ENCODE data around the gene ABHD5. TPM values are rescaled to one million over a fixed set of nuclear protein-coding genes. Genes with fewer than 3 reads are reported as not detected.

Gene ABHD5
- total RNA-seq, 1 experiment from 2014 or later = 10.5 TPM

- H3K4me1 ChIP-seq (ENCODE audit: control insufficient read depth, insufficient read depth, low read length) = peaks cover 11% of the 10 kb centered on the region; the same call in 1 of the 2 replicates
- intact Hi-C loops (cut with micrococcal nuclease; ENCODE audit: unreplicated experiment) (no loop called here), in situ Hi-C loops (cut with HindIII; ENCODE audit: low pct_unique_long_range_greater_than_20kb, low sequenced_read_pairs) (no loop called here)
- BruUV-seq (replicated peaks) = no TSS peak
- no peak for DNase-seq (ENCODE audit: low read depth, low spot score)
- no peaks in the 10 kb centered on the region for H3K36me3 ChIP-seq (ENCODE audit: control insufficient read depth, insufficient read depth, low read length)
- TF ChIP-seq SIN3A (IDR thresholded peaks at IDR 0.05; ENCODE audit: borderline replicate concordance, insufficient read depth, low read depth, low read length) = no peak
- 0 out of 4 replicates have a peak, but pooled peaks of 1 of the 2 experiments have one; percentile 45 for TF ChIP-seq REST (IDR thresholded peaks at IDR 0.05; ENCODE audit: insufficient read depth in 1 of 2, low read depth in 2 of 2, low read length in 1 of 2)
- CTCF ChIA-PET = no interaction called here
- no peaks in the 10 kb centered on the region for H3K27me3 ChIP-seq (ENCODE audit: control insufficient read depth, insufficient read depth, low read length)
- H3K27ac ChIP-seq (ENCODE audit: low read length) = peak overlapping the region; percentile 51; the same call in 1 of the 2 replicates
- peak; percentile 83 for ATAC-seq
- POLR2A ChIA-PET = no interaction called here
- no peaks in the 10 kb centered on the region for H3K9me3 ChIP-seq (ENCODE audit: control insufficient read depth, insufficient read depth, low read depth, low read length)
- peak overlapping the region; percentile 76 to 77 for H3K4me3 ChIP-seq (ENCODE audit: low read depth in 2 of 2, low read length in 2 of 2)
These were observed 620 bp downstream of the ABHD5 start for GRCh38 chr3:43691120-43691995.

- POLR2A ChIA-PET = no interaction called here
- in situ Hi-C loops (cut with HindIII; ENCODE audit: low pct_unique_long_range_greater_than_20kb, low sequenced_read_pairs) (no loop called here), intact Hi-C loops (cut with micrococcal nuclease; ENCODE audit: unreplicated experiment) (no loop called here)
- Histone ChIP-seq H3K4me3 (ENCODE audit: low read depth in 2 of 2, low read length in 2 of 2) (peak overlapping the region; percentile 76 to 77), H3K4me1 (ENCODE audit: control insufficient read depth, insufficient read depth, low read length) (peaks cover 11% of the 10 kb centered on the region; the same call in 1 of the 2 replicates), H3K27ac (ENCODE audit: low read length) (peak overlapping the region; percentile 51; the same call in 1 of the 2 replicates), H3K36me3 (ENCODE audit: control insufficient read depth, insufficient read depth, low read length) (no peaks in the 10 kb centered on the region), H3K27me3 (ENCODE audit: control insufficient read depth, insufficient read depth, low read length) (no peaks in the 10 kb centered on the region), H3K9me3 (ENCODE audit: control insufficient read depth, insufficient read depth, low read depth, low read length) (no peaks in the 10 kb centered on the region)
- ATAC-seq (no peak), DNase-seq (ENCODE audit: low read depth, low spot score) (no peak)
- TF ChIP-seq SIN3A (IDR thresholded peaks at IDR 0.05; ENCODE audit: borderline replicate concordance, insufficient read depth, low read depth, low read length) (no peak), CTCF (IDR thresholded peaks at IDR 0.05) (no peak), POLR2AphosphoS5 (IDR thresholded peaks at IDR 0.05; ENCODE audit: low read depth, low read length) (no peak), REST (IDR thresholded peaks at IDR 0.05; ENCODE audit: insufficient read depth in 1 of 2, low read depth in 2 of 2, low read length in 1 of 2) (no peak), TCF7L2 (IDR thresholded peaks at IDR 0.05; ENCODE audit: low read depth, low read length) (no peak)
- CTCF ChIA-PET = no interaction called here
- BruUV-seq (replicated peaks) = TSS peak; percentile 88
These were observed 1.5 kb downstream of the ABHD5 start for GRCh38 chr3:43692085-43692855.

Measured in Panc1 (cell line).